HepG2 (cell line): ENCODE data around the gene KIRREL3. TPM values are rescaled to one million over a fixed set of nuclear protein-coding genes. Genes with fewer than 3 reads are reported as not detected.

Experiments
- ATAC-seq: fragments of 200-7000 bp; cut with Tn5 transposase; 3 replicates; pipeline ENCODE4 v1.9.1; 2020; ENCODE audit warnings: mild to moderate bottlenecking, moderate library complexity
- BruUV-seq: library from RNA; stranded (reverse); fragments of 400-500 nt; replicated peaks from 2 replicates; lab custom pipeline; 2021; lab: Mats Ljungman, UMichigan
- CTCF ChIA-PET: fragments of 300-600 bp; formaldehyde crosslinking; extraction: SDS; loops from one replicate; lab custom pipeline; 2021; ENCODE audit warnings: low total read pairs, inconsistent platforms, low intra/inter-chr PET ratio; lab: Yijun Ruan, JAX
- POLR2A ChIA-PET: fragments of 350-600 bp; sonication (Branson Sonifier 250); formaldehyde crosslinking; loops from one replicate; lab custom pipeline; 2020; ENCODE audit warnings: antibody characterized with exemption, inconsistent platforms; lab: Yijun Ruan, JAX
- DNase-seq: peaks from one replicate; pipeline ENCODE4 v3.0.0-alpha.2; 2015; ENCODE audit warnings: low spot score
- FAIRE-seq: peaks from 3 replicates; lab custom pipeline; 2011; peaks lifted over from hg19 to GRCh38; lab: Jason Lieb, UNC
- H2AFZ ChIP-seq: one replicate; pipeline ENCODE4 v1.6.1; 2011; ENCODE audit warnings: low read length, inconsistent platforms
- H3K27ac ChIP-seq: fragments of 300-600 bp; 3 replicates; pipeline ENCODE4 v1.8.0; 2011; ENCODE audit warnings: mixed run types, mild to moderate bottlenecking, mixed read lengths, low read length, inconsistent platforms; ENCODE audit not compliant: insufficient read depth; ENCODE audit errors: extremely low read length
- H3K27me3 ChIP-seq, 2 experiments: fragments of 200-600 bp in 1 of 2; 2 replicates in 1 of 2; 3 replicates in 1 of 2; pipeline versions ENCODE4 v1.6.0 to v1.8.0; 2011; ENCODE audit warnings: low read length in 2 of 2, mild to moderate bottlenecking in 2 of 2, moderate library complexity in 2 of 2, inconsistent platforms in 1 of 2; ENCODE audit not compliant: insufficient read depth in 2 of 2, control insufficient read depth in 1 of 2
- H3K36me3 ChIP-seq, 2 experiments: fragments of 200-600 bp in 1 of 2; replicated peaks in 1 of 2; 2 replicates in 1 of 2; 3 replicates in 1 of 2; pipeline versions ENCODE4 v1.5.1 to v1.8.0; 2011; ENCODE audit warnings: low read length in 2 of 2, inconsistent platforms in 1 of 2; ENCODE audit not compliant: insufficient read depth in 2 of 2, control insufficient read depth in 1 of 2
- H3K4me1 ChIP-seq: 2 replicates; pipeline ENCODE4 v1.5.1; 2012; ENCODE audit warnings: low read length, inconsistent platforms; ENCODE audit not compliant: insufficient read depth
- H3K4me2 ChIP-seq: 2 replicates; pipeline ENCODE4 v1.6.0; 2011; ENCODE audit warnings: low read depth, low read length, inconsistent platforms
- H3K4me3 ChIP-seq, 3 experiments: fragments of 200-600 bp in 1 of 3; sonication (generic), shearing (Covaris generic) in 1 of 3; replicated peaks in 1 of 3; 2 replicates each; pipeline ENCODE4 v1.5.1; 2011 to 2016; ENCODE audit warnings: low read length in 3 of 3, inconsistent platforms in 2 of 3, low read depth in 2 of 3, mild to moderate bottlenecking in 2 of 3, control low read depth in 1 of 3, mixed read lengths in 1 of 3; ENCODE audit not compliant: insufficient read depth in 1 of 3
- H3K79me2 ChIP-seq: one replicate; pipeline ENCODE4 v1.6.1; 2011; ENCODE audit warnings: low read length, inconsistent platforms; ENCODE audit not compliant: insufficient read depth
- H3K9ac ChIP-seq: 2 replicates; pipeline ENCODE4 v1.6.0; 2011; ENCODE audit warnings: mild to moderate bottlenecking, low read depth, low read length, inconsistent platforms; ENCODE audit not compliant: insufficient read depth
- H3K9me3 ChIP-seq: 2 replicates; pipeline ENCODE4 v1.5.1; 2012; ENCODE audit warnings: mild to moderate bottlenecking, low read length
- H4K20me1 ChIP-seq: 2 replicates; pipeline ENCODE4 v1.6.0; 2011; ENCODE audit warnings: inconsistent platforms, mild to moderate bottlenecking, low read length, moderate library complexity; ENCODE audit not compliant: insufficient read depth
- CREBL2 ChIP-seq: sonication (generic); formaldehyde crosslinking; IDR thresholded peaks from 2 replicates; pipeline ENCODE4 v1.8.1; 2023; ENCODE audit warnings: missing genetic modification reagents, mild to moderate bottlenecking, borderline replicate concordance
- HOMEZ ChIP-seq: IDR thresholded peaks from 2 replicates; pipeline ENCODE4 v1.6.1; 2016; ENCODE audit warnings: low read depth
- MXI1 ChIP-seq: IDR thresholded peaks from 3 replicates; pipeline ENCODE4 v1.6.1; 2012; ENCODE audit warnings: low read depth, low read length, inconsistent platforms, borderline replicate concordance
- NCOA5 ChIP-seq: sonication (generic); formaldehyde crosslinking; IDR thresholded peaks from 2 replicates; pipeline ENCODE4 v1.4.0; 2020; ENCODE audit warnings: missing genetic modification reagents
- NFAT5 ChIP-seq: sonication (generic); formaldehyde crosslinking; IDR thresholded peaks from 2 replicates; pipeline ENCODE4 v1.4.0; 2020; ENCODE audit warnings: missing genetic modification reagents
- NR2F2 ChIP-seq: IDR thresholded peaks from 2 replicates; pipeline ENCODE4 v1.6.1; 2012; ENCODE audit warnings: low read depth, inconsistent platforms, borderline replicate concordance
- SKI ChIP-seq: fragments of 450-650 bp; IDR thresholded peaks from one replicate; pipeline ENCODE4 v1.6.1; 2018; ENCODE audit warnings: mild to moderate bottlenecking; ENCODE audit not compliant: partially characterized antibody
- ZFP37 ChIP-seq: sonication (generic); formaldehyde crosslinking; IDR thresholded peaks from 2 replicates; pipeline ENCODE4 v1.4.0; 2020; ENCODE audit warnings: missing genetic modification reagents, borderline replicate concordance
- ZNF124 ChIP-seq: sonication (generic); formaldehyde crosslinking; IDR thresholded peaks from 2 replicates; pipeline ENCODE4 v1.4.0; 2020; ENCODE audit warnings: missing genetic modification reagents
- ZNF337 ChIP-seq: sonication (generic); formaldehyde crosslinking; IDR thresholded peaks from 2 replicates; pipeline ENCODE4 v1.5.1; 2020; ENCODE audit warnings: missing genetic modification reagents, low read depth, mild to moderate bottlenecking, borderline replicate concordance
- ZNF343 ChIP-seq: sonication (generic); formaldehyde crosslinking; IDR thresholded peaks from 2 replicates; pipeline ENCODE4 v1.4.0; 2020; ENCODE audit warnings: mild to moderate bottlenecking, missing genetic modification reagents
- ZNF773 ChIP-seq: sonication (generic); formaldehyde crosslinking; IDR thresholded peaks from 2 replicates; pipeline ENCODE4 v1.4.0; 2020; ENCODE audit warnings: missing genetic modification reagents, borderline replicate concordance
- WGBS: methylation state at CpG from one replicate; pipeline ENCODE4 v1.1.6; 2017; ENCODE audit warnings: low lambda C conversion rate; 5-methylcytosine and 5-hydroxymethylcytosine counted together
- in situ Hi-C: cut with HindIII; loops from 2 replicates; pipeline ENCODE4 v1.10.0; 2017; ENCODE audit warnings: low pct_unique_long_range_greater_than_20kb; ENCODE audit not compliant: extremely low pct_ligation_motif_present
- intact Hi-C: fragments of 100-400 bp; cut with micrococcal nuclease; formaldehyde crosslinking; loops from one replicate; pipeline ENCODE4 v1.10.0; 2022; ENCODE audit not compliant: unreplicated experiment
- polyA plus RNA-seq, 8 experiments: library from polyadenylated mRNA; depleted of rRNA in 3 of 8; stranded (reverse) in 7 of 8; unstranded in 1 of 8; fragments of >200 nt; fragmentation: Illumina TruSeq in 4 of 8; extraction: Trizol in 4 of 8; gene quantifications; 2 replicates each; pipeline versions ENCODE4 v1.2.1 to v1.2.3, GENCODE V29; 2011 to 2016; ENCODE audit warnings: low read depth in 4 of 8, missing spikeins in 1 of 8, mixed read lengths in 1 of 8; ENCODE audit not compliant: insufficient read depth in 1 of 8
- total RNA-seq, 5 experiments: library from RNA; depleted of rRNA; stranded (reverse); fragments of >200 nt; fragmentation: Illumina TruSeq; extraction: Trizol; gene quantifications; 2 replicates each; pipeline ENCODE4 v1.2.3, GENCODE V29; 2016; ENCODE audit warnings: low read depth in 1 of 5

KIRREL3 gene
- total and polyA plus RNA-seq, 2 of the 13 experiments (the other 11 are each of a cell fraction or from before 2014, with no cell fraction given), result not detected

GRCh38 chr11:126809514-126810289 is 190.9 kb downstream of the KIRREL3 start:
- Histone ChIP-seq H3K36me3 (no peaks in the 10 kb centered on the region), H3K27ac (no peak overlapping the region), H2AFZ (no peak overlapping the region), H3K79me2 (no peaks in the 10 kb centered on the region), H3K9me3 (no peaks in the 10 kb centered on the region), H3K4me1 (no peaks in the 10 kb centered on the region), H3K4me2 (no peak overlapping the region), H3K9ac (no peak overlapping the region), H3K4me3 (no peak overlapping the region), H3K27me3 (peaks cover 1 to 34% of the 10 kb centered on the region in 2 experiments; a peak in 3 of 5 replicates), H4K20me1 (no peaks in the 10 kb centered on the region)
- 5% methylated on average over 6 of the region's 6 CpGs for WGBS
- intact Hi-C loops (no loop called here), in situ Hi-C loops (no loop called here)
- no peak for DNase-seq
- ChIA-PET POLR2A (no interaction called here), CTCF (no interaction called here)
- FAIRE-seq, result no peak
- ATAC-seq, result no peak
- BruUV-seq, result no TSS peak
- TF ChIP-seq ZNF343 (no peak), HOMEZ (CRISPR knock-in tag) (no peak), ZFP37 (no peak), ZNF773 (CRISPR knock-in tag) (no peak), CREBL2 (no peak), NFAT5 (CRISPR knock-in tag) (no peak), NCOA5 (CRISPR knock-in tag) (no peak), MXI1 (no peak), ZNF124 (CRISPR knock-in tag) (no peak), SKI (no peak), ZNF337 (no peak), NR2F2 (no peak)
